Stomach (tissue), 9 donors: ENCODE measurements around the gene NLGN4X. TPM values are rescaled to one million over a fixed set of nuclear protein-coding genes. Genes with fewer than 3 reads are reported as not detected.
A peak's percentile ranks its signal among the peaks of the same experiment; 100 is the strongest.

Experiments used
- DNase-seq, 2 donors: peaks; one replicate each; pipeline versions ENCODE4 v3.0.0 to v3.0.0-alpha.2; 2013 to 2019
- H3K27ac ChIP-seq, 5 donors: fragments of 200-600 bp in 4 of 5; sonication (generic) in 4 of 5; one replicate each; pipeline ENCODE4 v1.5.1; 2013 to 2019; ENCODE audit warnings: mild to moderate bottlenecking in 1 of 5, moderate library complexity in 1 of 5
- H3K27me3 ChIP-seq, 3 donors: fragments of 200-600 bp; sonication (generic); one replicate each; pipeline ENCODE4 v1.5.1; 2017 to 2019; ENCODE audit warnings: mixed run types in 1 of 3
- H3K36me3 ChIP-seq, 4 donors: fragments of 200-600 bp; sonication (generic); 1 replicate in 3 of 4; 2 replicates in 1 of 4; pipeline ENCODE4 v1.5.1; 2016 to 2019
- H3K4me1 ChIP-seq, 4 donors: fragments of 200-600 bp; sonication (generic); one replicate each; pipeline ENCODE4 v1.5.1; 2016 to 2019
- H3K4me3 ChIP-seq, 4 donors: fragments of 200-600 bp; sonication (generic) in 3 of 4; one replicate each; pipeline ENCODE4 v1.5.1; 2016 to 2019; ENCODE audit warnings: mild to moderate bottlenecking in 1 of 4
- H3K9me3 ChIP-seq, 4 donors: fragments of 200-600 bp; sonication (generic); one replicate each; pipeline ENCODE4 v1.5.1; 2016 to 2019
- CTCF ChIP-seq, 7 experiments: fragments of 450-650 bp in 4 of 7; fragments of 200-600 bp in 3 of 7; sonication (generic) in 3 of 7; IDR thresholded peaks; one replicate each; pipeline ENCODE4 v1.5.1; 2016 to 2019; ENCODE audit warnings: antibody characterized with exemption in 7 of 7, control low read depth in 2 of 7, mild to moderate bottlenecking in 1 of 7
- EP300 ChIP-seq: sonication (generic); formaldehyde crosslinking; IDR thresholded peaks from one replicate; pipeline ENCODE4 v1.6.1; 2017; ENCODE audit warnings: antibody characterized with exemption
- POLR2A ChIP-seq, 4 donors: fragments of 450-650 bp; IDR thresholded peaks; one replicate each; pipeline ENCODE4 v1.6.1; 2016; ENCODE audit warnings: antibody characterized with exemption in 4 of 4, control low read depth in 2 of 4, mild to moderate bottlenecking in 1 of 4, moderate library complexity in 1 of 4
- POLR2AphosphoS5 ChIP-seq, 3 donors: sonication (generic); formaldehyde crosslinking; IDR thresholded peaks; one replicate each; pipeline ENCODE4 v1.6.1; 2016; ENCODE audit warnings: antibody characterized with exemption in 3 of 3
- WGBS, 5 donors: extraction: QIAGEN DNeasy Blood & Tissue Kit in 3 of 5; methylation state at CpG; one replicate each; pipeline versions ENCODE4 v1.1.5 to v1.1.7; 2013 to 2018; 5-methylcytosine and 5-hydroxymethylcytosine counted together
- intact Hi-C: fragments of 100-400 bp; cut with DNase I; formaldehyde crosslinking; loops from one replicate; pipeline ENCODE4 v1.15.1; 2023; ENCODE audit warnings: low total_unique reads
- polyA plus RNA-seq, 3 donors: library from polyadenylated mRNA; stranded (reverse); fragments of 200-250 nt; gene quantifications; one replicate each; pipeline ENCODE4 v1.2.3, GENCODE V29; 2013
- total RNA-seq, 5 donors: library from RNA; depleted of rRNA; stranded (reverse); fragments of >200 nt; gene quantifications; one replicate each; pipeline versions ENCODE4 v1.1.0 to v1.2.3, GENCODE V29; 2014 to 2016
- donor health status: healthy with polysubstance abuse.
- donor health status: Bipolar disorder and iron deficiency.
- donor health status: healthy.

The NLGN4X gene
- total and polyA plus RNA-seq, 8 donors: under 0.01 to 9.0 (median 0.52) TPM

GRCh38 chrX:6184900-6185515 is 43.7 kb downstream of the NLGN4X start:
- peak in 1 of 2 donors; percentile 18 for DNase-seq
- Histone ChIP-seq H3K27me3 (no peaks in the 10 kb centered on the region), H3K9me3 (no peaks in the 10 kb centered on the region), H3K27ac (no peak overlapping the region), H3K4me3 (no peak overlapping the region), H3K36me3 (no peaks in the 10 kb centered on the region), H3K4me1 (no peaks in the 10 kb centered on the region)
- 39 to 62% (median 49%) methylated on average over 4 of the region's 4 CpGs for WGBS, 5 donors
- intact Hi-C loops: no loop called here
- TF ChIP-seq POLR2A (IDR thresholded peaks at IDR 0.05) (no peak), EP300 (no peak), CTCF (IDR thresholded peaks at IDR 0.05) (no peak), POLR2AphosphoS5 (IDR thresholded peaks at IDR 0.05) (no peak)

DNA sequence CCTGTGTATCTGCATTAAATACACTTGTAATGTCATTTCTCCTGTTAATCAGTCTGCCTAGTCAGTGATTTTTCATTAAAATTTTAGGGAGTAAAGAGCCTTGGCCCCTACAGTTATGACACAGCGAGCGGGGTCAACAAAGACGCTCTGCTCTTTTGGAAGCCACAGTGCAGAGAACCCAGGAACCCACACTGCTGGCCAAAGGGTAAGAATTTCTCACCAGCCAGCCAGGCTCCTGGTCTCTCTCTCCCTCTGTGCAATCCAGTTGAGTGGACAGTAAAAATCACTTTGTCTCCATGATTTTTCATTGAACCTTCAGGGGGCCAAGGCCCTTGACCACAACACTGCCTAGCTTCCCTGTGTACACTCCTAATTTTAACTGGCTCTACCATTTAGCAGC is 52.8 kb downstream of the NLGN4X start:
- intact Hi-C loops: no loop called here
- WGBS, 5 donors: 93 to 100% (median 95%) methylated on average over 3 of the region's 3 CpGs

GRCh38 chrX:6170424-6170823 is 58.2 kb downstream of the NLGN4X start:
- intact Hi-C loops: no loop called here
- DNase-seq: no peak
- H3K36me3 ChIP-seq: no peaks in the 10 kb centered on the region
- no peak overlapping the region for H3K27ac ChIP-seq
- no peaks in the 10 kb centered on the region for H3K4me1 ChIP-seq
- no peaks in the 10 kb centered on the region for H3K9me3 ChIP-seq
- H3K27me3 ChIP-seq: no peaks in the 10 kb centered on the region
- no peak overlapping the region for H3K4me3 ChIP-seq
- TF ChIP-seq CTCF (IDR thresholded peaks at IDR 0.05) (no peak), POLR2A (IDR thresholded peaks at IDR 0.05) (no peak), EP300 (no peak), POLR2AphosphoS5 (IDR thresholded peaks at IDR 0.05) (no peak)

More for the DNA sequence above, 52.8 kb downstream of the NLGN4X start:
- TF ChIP-seq POLR2AphosphoS5 (IDR thresholded peaks at IDR 0.05): no peak
- no peak for TF ChIP-seq POLR2A (IDR thresholded peaks at IDR 0.05)
- TF ChIP-seq CTCF (IDR thresholded peaks at IDR 0.05): no peak
- no peak for TF ChIP-seq EP300
- no peaks in the 10 kb centered on the region for H3K27me3 ChIP-seq
- no peak overlapping the region for H3K27ac ChIP-seq
- no peak overlapping the region for H3K4me3 ChIP-seq
- H3K36me3 ChIP-seq: no peaks in the 10 kb centered on the region
- DNase-seq: no peak
- H3K9me3 ChIP-seq: no peaks in the 10 kb centered on the region
- no peaks in the 10 kb centered on the region for H3K4me1 ChIP-seq

- no peak for DNase-seq
- H3K9me3 ChIP-seq: no peaks in the 10 kb centered on the region
- 41 to 75% (median 66%) methylated on average over 8 of the region's 8 CpGs for WGBS, 5 donors
- H3K36me3 ChIP-seq: no peaks in the 10 kb centered on the region
- H3K27ac ChIP-seq: no peak overlapping the region
- no peak overlapping the region for H3K4me3 ChIP-seq
- TF ChIP-seq POLR2AphosphoS5 (IDR thresholded peaks at IDR 0.05): no peak
- TF ChIP-seq CTCF (IDR thresholded peaks at IDR 0.05): no peak
- TF ChIP-seq POLR2A (IDR thresholded peaks at IDR 0.05): no peak
- TF ChIP-seq EP300: no peak
- H3K27me3 ChIP-seq: no peaks in the 10 kb centered on the region
- H3K4me1 ChIP-seq: no peaks in the 10 kb centered on the region
- intact Hi-C loops: no loop called here
Measured at GRCh38 chrX:6169407-6169806, 59.3 kb downstream of the NLGN4X start.
